ENCODE data around the gene COL6A5. TPM values are rescaled to one million over a fixed set of nuclear protein-coding genes. Genes with fewer than 3 reads are reported as not detected.
"Not testable (repeated sequence)": the region's sequence is repeated elsewhere in the genome, so short reads cannot be mapped to it uniquely, and the experiment has no call there.

Gene COL6A5
- total RNA-seq, 1 donor from 2014 or later, result not detected

GRCh38 chr3:130426206-130426605, 80.7 kb downstream of the COL6A5 start:
- DNase-seq (no peak), ATAC-seq (no peak)
- intact Hi-C loops (cut with micrococcal nuclease), result no loop called here

DNA sequence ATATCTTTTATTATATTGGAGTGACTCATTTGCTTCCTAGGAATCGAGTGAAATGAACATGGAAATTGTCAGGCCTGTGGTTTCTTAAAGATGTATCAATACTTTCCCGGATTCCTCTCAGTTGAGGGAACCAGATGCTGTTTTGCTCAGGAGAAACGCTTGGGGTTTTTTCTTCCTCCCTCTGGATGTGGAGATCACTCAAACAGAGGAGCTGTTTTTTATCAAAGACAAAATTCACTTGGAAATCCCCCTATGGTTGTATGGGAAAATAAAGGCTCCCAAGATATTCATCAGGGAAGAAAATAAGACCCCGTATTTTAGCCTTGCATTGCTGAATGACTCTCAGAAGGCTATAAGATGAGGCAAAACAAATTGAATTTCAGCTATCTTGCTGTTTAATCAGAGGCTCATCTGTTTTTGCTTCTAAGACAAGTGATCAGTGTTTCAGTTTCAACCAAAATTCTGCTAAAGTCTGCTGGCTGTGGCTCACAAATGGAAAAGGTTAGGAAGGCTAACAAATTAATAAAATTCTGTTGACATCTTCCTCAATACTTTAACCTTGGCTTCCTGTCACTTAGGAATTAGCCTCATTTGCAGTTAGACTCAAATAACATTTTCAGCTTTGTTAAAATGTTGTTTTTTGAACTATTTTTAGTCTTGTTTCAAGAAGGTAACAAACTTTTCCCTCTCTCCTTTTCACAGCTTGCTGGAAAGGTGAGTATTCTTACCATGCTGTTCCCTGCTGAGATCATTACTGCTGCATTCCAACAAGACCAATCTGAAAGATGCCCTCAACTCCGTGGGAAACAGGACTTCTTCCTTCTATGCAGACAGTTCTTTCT, 83.6 kb downstream of the COL6A5 start:
- intact Hi-C loops (cut with micrococcal nuclease), result no loop called here
- ATAC-seq (no peak), DNase-seq (no peak)

DNA sequence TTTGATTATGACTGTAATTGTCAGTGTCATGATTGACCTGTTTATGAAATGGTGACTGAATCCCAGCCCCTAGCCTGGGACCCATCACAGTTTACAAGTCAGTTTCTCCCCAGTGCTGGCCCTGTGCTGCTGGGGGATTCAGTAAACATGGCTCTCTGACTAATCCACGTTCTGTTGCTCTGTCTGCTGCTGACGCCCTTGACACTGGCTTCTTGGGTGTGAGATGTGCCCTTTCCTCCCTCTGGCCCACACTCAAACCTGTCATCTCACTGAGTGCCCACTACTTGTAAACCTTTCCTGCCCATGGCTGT, 84.2 kb downstream of the COL6A5 start:
- ATAC-seq (no peak), DNase-seq (no peak)
- intact Hi-C loops (cut with micrococcal nuclease), result no loop called here

GRCh38 chr3:130430266-130430665, 84.8 kb downstream of the COL6A5 start:
- ATAC-seq (no peak), DNase-seq (no peak)
- intact Hi-C loops (cut with micrococcal nuclease), result no loop called here

- intact Hi-C loops (cut with micrococcal nuclease); DNase-seq; ATAC-seq: not testable (repeated sequence)
These were observed 86.6 kb downstream of the COL6A5 start for GRCh38 chr3:130432086-130432485.

GRCh38 chr3:130433306-130433705, 87.8 kb downstream of the COL6A5 start:
- DNase-seq (no peak), ATAC-seq (no peak)
- intact Hi-C loops (cut with micrococcal nuclease), result no loop called here

- intact Hi-C loops (cut with micrococcal nuclease), result no loop called here
- ATAC-seq (no peak), DNase-seq (no peak)
These were observed 96.8 kb downstream of the COL6A5 start for GRCh38 chr3:130442284-130442683.

GRCh38 chr3:130446840-130447239, 101.4 kb downstream of the COL6A5 start:
- ATAC-seq; intact Hi-C loops (cut with micrococcal nuclease); DNase-seq: not testable (repeated sequence)

- DNase-seq; intact Hi-C loops (cut with micrococcal nuclease); ATAC-seq: not testable (repeated sequence)
These were observed 102.7 kb downstream of the COL6A5 start for GRCh38 chr3:130448155-130448554.

- ATAC-seq, result no peak
- intact Hi-C loops (cut with micrococcal nuclease), result no loop called here
These were observed 111.1 kb downstream of the COL6A5 start for GRCh38 chr3:130456540-130456939.

GRCh38 chr3:130457671-130458070, 112.2 kb downstream of the COL6A5 start:
- intact Hi-C loops (cut with micrococcal nuclease), result no loop called here
- no peak for ATAC-seq
- DNase-seq, result no peak

More at GRCh38 chr3:130456540-130456939, 111.1 kb downstream of the COL6A5 start:
- DNase-seq, result no peak

- DNase-seq, result no peak
- intact Hi-C loops (cut with micrococcal nuclease), result no loop called here
- no peak for ATAC-seq
These were observed 114.5 kb downstream of the COL6A5 start for GRCh38 chr3:130459944-130460343.

- DNase-seq (no peak), ATAC-seq (no peak)
- intact Hi-C loops (cut with micrococcal nuclease), result no loop called here
These were observed 116.6 kb downstream of the COL6A5 start for GRCh38 chr3:130462089-130462488.

DNA sequence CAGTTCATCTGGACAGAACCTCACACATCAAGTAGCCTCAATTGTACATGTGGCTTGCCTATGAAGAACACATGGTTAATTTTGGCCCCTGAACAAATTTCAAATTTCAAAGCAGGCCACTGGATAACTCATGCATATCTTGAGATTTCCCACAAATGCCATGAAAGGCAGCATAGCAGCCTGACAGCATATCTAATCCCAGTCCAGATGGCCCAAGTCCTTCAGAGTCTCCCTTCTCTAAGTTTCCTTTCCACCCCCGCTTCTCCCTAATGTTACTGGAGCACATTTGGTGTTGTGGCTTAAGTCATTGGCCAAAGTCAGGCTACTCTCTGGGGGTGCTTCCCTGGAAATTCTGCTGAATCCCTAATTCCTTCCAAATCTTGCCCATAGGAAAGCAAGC, 117.7 kb downstream of the COL6A5 start:
- intact Hi-C loops (cut with micrococcal nuclease), result no loop called here
- DNase-seq (no peak), ATAC-seq (no peak)

DNA sequence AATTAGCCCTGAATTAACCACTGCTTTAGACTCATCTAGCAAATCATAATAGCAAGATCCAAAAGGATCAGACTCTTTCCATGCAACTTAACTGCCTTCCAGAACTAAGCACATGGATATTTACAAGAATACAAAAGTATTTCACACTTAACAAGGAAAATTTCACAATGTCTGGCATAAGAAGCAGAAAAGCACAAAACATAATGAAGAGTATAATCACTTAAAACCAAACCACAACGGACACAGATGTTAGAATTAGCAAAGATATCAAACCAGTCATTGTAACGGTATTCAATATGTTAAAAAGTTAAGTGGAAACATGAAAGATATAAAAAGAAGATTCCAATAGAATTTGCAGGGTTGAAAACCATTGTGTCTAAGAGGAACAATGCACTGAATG, 120.0 kb downstream of the COL6A5 start:
- intact Hi-C loops (cut with micrococcal nuclease), result no loop called here
- ATAC-seq, result no peak

DNA sequence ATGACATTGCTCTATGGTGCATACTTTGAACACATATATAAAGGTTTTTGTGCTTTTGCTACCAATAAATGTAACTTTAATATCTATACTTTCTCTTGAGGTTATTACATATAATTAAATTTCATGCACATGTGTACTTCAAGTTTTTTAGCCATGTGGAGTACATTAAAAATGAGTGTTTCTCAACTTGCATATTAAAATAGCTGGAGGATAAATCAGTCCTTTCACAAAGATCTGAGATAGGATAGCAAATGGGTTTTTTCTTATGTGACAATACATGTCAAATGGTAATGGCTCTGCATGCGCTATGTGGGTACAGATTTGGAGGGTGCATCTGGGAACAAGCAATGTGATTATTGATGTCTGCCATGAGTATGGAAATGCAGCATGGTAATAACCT, 122.8 kb downstream of the COL6A5 start:
- ATAC-seq (no peak), DNase-seq (no peak)
- intact Hi-C loops (cut with micrococcal nuclease), result no loop called here

More for the DNA sequence above, 120.0 kb downstream of the COL6A5 start:
- no peak for DNase-seq

GRCh38 chr3:130470126-130470525, 124.7 kb downstream of the COL6A5 start:
- DNase-seq (no peak), ATAC-seq (no peak)
- intact Hi-C loops (cut with micrococcal nuclease), result no loop called here

DNA sequence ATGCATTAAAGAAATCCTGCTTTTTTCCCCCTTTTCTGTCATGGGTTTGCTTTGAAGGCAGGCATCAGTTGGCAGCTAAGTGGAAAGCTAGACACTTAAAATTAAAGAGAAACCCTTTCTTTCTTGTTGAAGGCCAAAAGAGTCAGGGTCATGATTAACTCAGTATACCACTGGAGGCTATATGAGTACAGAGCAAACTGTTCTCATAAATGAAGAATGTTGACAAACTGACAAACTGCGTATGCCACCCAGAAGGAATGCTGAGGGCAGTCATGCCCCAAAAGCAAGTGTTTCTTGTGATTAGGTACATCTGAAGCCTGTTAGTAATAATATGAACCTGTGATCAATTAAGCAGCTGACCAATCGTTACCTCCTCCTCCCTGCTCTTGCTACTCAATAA, 127.9 kb downstream of the COL6A5 start:
- intact Hi-C loops (cut with micrococcal nuclease), result no loop called here
- no peak for DNase-seq
- ATAC-seq, result no peak

- DNase-seq (peak; percentile 21), ATAC-seq (peak; percentile 60)
- intact Hi-C loops (cut with micrococcal nuclease), result no loop called here
These were observed 135.3 kb downstream of the COL6A5 start for GRCh38 chr3:130480736-130481135.

DNA sequence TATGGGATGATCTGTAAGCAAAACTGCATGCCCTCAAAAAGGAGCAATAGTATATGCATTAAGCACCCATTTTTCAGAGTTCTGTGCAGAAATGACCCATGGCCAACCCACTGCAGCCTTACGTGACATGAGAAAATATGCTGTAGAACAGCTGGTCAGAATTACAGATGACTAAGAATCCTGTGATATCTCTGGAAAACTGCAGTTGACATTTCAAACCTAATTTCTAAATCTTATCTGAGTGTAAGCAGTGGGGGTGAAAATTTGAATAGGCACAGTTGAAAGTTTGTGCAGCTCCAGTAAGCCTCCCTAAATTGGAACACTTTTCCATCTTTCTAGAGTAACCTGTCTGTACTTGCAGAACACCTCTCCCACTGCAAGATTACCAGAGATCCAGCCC, 142.8 kb downstream of the COL6A5 start:
- ATAC-seq (no peak), DNase-seq (no peak)
- intact Hi-C loops (cut with micrococcal nuclease), result no loop called here

DNA sequence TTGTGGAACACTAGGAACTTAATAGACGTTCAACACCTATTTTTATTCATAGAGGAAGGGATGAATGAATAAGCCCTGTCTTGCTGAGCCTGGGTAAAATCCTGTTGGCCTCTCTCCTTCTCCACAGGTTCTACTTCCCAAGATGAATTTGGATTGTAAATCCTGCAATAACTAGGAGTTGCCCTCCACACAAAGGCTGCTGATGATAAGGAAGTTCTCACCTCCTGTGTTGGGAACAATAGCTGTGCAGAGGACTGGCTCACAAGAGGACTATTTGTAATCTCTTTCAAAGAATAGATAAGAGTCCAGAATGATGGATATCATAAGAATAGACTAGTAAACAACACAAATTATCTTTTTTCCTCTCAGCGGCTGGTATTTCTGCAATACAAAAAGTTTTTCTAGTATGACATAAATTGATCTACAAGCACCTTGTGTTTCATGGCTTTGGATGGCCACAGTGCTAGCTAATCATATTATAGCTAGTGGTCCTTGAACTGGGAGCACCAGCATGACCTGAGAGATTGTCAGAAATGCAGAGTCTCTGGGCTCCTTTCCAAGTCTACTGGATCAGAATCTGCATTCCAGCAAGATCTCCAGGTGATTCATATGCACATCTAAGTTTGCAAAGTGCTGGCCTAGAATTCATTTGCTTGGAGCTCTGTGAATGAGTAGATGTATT, 143.4 kb downstream of the COL6A5 start:
- intact Hi-C loops (cut with micrococcal nuclease), result no loop called here
- ATAC-seq, result no peak
- no peak for DNase-seq

Measured in left ventricle myocardium superior (tissue), 1 donor.